HG02884 (cell line): Measurements from ENCODE around the gene WDSUB1.

Experiments used
- ATAC-seq: cut with Tn5 transposase; IDR thresholded peaks from one replicate; pipeline ENCODE4 v1.9.1; 2021; ENCODE audit warnings: mild to moderate bottlenecking, moderate library complexity; ENCODE audit not compliant: unreplicated experiment

Gene WDSUB1

DNA sequence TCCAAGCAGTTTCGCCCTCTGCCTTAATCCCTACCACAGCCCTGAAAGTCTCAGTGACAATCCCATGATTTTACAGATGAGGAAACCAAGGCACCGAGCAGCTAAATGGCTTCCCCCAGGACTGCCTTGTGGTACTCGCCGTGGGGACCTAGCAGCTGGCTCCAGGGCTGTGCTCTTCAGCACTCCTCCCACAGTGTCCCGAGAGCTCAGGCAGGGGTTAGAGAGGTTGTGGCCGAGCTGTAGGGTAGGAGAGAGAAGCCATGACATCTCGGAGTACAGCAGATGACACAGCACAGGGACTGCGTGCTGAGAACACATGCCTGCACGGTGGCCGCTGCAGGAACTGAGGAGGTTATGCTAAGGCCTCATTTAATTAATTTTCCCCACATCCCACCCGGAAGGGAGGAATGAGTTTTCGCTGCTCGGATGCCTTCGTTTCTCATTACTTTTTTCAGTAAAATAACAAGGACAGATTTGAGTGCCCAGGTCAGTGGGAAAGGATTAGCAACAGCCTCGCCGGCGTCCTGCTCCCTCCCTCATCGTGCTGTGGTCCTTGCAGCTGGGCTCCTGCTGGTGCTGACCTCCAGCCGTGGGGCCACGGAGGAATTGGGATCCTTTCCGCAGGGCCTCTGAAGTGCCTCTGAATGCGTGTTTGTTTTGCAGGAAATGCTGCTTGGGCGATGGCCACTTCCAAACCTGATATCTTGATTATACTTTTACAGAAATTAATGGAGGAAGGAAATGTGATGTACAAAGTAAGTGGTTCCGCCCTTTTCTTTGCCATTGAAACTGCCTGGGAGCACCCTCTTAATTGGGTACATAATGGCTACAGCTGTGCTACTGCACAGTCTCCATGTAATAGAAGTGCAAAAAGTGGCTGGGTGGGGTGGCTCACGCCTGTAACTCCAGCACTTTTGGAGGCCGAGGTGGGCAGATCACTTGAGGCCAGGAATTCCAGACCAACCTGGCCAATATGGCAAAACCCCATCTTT is 61.2 kb downstream of the WDSUB1 start:
- ATAC-seq: no peak

DNA sequence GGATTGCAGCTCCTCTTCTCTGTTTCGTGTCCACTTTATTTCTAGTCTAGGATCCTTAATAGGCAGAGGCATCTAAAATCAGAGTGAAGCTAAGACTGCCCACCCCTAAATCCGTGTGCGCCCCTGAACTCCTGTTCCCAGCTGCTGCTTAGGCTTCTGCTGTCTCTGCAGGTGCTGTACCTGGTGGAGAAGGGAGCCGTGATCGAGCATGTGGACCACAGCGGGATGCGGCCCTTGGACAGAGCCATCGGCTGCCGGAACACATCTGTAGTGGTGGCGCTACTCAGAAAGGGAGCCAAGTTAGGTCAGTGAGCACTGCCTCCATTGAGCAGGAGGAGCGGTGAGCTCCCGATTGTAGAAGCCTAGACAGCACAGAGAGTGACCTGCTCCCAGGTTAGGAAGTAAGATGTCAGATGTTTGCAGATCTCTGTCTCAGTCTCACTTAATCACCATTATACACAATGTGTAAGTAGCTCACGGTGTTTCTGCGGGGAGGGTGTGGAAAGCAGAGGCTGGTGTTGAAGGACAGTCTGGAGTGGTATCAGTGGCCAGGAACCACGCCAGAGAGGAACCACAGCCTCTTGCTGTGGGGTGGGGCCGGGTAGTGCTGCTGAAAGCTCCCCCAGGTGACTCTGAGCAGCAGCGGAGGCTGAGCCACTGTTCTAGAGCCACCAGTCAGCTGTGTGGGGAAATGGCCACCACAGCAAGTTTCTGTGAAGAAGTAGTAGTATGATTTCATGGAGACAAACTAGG is 62.3 kb downstream of the WDSUB1 start:
- ATAC-seq: no peak

DNA sequence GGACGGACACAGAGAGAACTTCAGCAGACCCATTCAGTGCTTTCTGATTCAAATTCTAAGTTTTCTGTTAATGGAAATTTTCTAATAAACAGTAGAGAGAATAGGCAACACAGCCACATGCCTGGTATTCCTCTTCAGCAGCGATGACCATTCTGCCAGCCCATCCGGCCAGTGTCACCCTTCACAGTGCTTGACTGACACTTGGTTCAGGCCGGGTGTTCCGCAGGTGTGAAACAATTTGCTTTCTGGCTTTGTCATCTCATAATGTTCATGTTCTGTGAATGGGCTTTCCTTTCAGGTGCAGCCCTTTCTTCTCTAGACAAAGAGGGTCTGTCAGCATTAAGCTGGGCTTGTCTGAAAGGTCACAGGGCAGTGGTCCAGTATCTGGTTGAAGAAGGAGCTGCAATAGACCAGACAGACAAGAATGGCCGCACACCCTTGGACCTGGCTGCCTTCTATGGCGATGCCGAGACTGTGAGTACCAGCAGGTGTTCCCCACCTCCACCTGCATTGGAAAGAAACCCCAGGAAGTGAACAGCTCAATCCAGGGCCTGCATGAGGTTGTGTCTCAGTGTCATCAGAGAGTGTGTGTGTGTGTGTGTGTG is 67.0 kb downstream of the WDSUB1 start:
- no peak for ATAC-seq

DNA sequence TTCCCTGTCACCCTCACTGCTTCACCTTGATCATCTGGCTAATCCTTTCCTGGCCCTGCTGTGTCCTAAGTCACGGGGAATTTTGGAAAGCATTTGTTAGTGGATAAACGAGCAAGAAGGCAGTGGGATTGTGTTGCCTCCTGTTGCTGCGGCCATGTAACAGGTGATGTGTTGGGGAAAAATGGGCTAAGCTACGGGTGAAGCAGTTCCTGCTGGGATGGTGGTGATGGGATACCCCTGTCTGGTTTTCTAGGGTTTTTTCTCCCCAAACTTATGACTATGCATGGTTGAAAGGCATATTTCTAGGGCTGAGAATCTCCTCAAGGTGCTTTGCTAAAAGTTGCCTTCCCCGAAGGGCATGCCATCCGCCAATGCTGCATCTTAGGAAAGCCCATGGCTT is 68.1 kb downstream of the WDSUB1 start:
- no peak for ATAC-seq

DNA sequence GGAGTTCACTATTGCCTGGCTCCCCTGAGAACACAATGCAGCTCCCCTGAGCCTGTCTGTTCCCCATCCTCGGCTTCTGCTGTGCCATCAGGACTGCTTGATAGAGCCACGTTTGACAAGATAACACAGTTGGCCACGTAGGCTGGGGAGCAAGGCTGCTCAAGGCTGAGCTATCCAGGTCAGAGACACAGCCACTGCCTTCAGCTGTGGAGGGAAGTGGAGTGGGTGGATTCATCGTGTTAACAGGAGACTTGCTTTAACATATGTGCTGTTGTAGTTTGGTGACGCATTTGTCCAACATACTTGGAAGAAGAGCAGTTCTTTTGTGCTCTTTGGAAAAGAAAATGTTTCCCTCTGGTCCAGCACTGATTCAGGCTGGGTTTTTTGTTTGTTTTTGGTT is 68.8 kb downstream of the WDSUB1 start:
- ATAC-seq: no peak

DNA sequence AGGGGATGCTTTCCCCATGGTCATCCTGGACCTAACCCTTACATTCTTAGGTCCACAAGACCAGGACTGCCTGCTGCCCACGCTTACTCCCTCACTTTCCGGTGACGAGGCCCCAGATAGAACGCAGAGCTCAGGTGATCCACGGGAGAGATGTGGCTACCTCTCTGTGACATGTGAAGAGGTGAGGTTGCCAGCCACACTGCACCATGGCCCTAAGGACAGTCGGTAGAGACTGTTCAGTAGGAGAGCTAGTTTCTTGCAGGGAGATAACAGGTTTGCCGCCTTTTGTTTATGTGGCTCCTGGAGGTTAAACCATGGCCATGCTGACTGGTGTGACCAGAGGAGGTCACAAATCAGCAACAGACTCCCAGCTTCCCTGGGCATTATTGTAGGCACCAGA is 71.4 kb downstream of the WDSUB1 start:
- no peak for ATAC-seq

DNA sequence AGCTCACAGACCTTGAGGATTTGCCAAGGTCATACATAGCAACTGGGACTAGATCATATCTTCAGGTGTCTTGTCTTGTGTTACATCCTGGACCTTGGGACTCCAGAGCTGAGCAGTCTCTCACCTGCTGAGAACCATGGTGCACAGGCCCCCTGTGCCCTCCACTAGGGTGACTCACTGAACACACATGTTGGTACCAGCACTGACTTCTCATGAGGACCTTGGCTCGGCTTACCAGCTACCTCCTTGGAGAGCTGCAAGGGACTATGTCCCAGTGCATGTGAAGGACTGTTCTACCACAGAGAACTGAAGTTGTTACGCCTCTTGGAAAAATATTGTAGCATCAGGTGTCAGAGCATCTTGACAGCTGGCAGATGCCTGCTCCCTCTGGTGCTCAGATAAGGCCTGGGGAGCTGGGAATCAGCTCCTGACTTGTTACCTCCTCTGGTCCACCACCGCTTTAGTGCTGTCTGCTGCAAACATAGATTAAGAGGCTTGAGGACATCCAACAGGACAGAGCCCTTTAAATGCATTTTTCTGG is 72.1 kb downstream of the WDSUB1 start:
- ATAC-seq: no peak

DNA sequence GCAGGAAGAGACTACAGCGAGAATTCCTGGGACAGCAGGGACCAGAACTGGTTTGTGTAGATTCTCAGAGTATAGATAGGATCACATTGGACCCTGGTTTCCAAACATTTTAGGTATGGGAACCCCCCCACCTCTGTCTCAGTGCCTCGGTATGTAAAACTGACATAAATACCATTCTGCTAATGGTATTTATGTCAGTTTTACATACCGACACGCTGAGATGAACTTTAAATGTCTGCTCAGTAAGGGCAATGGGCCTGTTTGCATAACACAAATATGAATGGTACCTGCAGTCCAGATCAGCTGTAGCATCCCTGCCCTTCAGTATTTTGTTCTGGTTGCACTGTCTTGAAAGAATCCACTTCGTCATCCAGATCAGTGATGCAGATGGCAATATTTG is 73.2 kb downstream of the WDSUB1 start:
- ATAC-seq: no peak

DNA sequence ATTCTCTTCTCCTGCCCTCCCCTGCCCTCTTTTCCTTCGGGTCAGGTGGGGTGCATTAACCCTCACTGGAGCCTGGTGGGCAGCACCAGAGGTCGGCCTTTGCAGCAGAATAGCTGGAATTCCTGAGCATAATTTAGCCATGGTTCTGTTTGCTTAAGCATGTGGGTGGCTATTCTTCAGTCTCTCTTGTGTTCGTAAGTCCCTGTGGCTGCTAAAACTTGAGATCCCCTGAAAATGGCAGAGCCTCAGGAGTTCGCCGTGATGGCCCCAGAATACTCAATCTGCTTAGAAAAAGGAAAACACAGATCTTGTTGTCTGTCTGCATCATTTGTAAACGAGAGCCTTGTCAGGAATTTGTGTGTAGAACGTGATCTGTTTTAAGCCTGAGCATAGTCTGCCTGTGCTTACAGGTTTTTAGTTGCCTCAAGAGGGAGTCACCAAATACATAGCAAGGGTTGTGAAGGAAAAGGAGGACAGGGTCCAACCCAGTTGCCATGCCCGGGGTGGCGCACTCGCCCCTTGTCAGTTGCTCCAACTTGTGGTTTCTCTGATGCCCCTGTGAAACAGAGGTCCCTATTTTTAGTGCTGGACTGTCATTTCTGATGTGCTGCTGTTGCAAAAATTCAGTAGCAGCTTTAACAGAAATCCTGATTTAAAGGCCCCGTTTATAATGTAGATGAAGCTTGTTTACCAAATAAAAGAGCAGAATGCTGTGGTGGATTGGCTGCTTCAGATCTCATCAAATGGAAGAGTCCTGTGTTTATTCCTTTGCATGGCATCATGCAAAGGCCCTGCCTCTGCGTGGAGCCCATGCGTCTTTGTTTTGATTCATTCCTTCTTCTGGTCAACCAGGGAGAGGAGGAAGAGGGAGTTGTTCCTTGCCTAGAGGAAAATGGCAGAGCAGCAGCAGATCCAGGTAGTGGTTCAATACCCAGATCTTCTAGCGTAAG is 74.8 kb downstream of the WDSUB1 start:
- ATAC-seq: no peak

DNA sequence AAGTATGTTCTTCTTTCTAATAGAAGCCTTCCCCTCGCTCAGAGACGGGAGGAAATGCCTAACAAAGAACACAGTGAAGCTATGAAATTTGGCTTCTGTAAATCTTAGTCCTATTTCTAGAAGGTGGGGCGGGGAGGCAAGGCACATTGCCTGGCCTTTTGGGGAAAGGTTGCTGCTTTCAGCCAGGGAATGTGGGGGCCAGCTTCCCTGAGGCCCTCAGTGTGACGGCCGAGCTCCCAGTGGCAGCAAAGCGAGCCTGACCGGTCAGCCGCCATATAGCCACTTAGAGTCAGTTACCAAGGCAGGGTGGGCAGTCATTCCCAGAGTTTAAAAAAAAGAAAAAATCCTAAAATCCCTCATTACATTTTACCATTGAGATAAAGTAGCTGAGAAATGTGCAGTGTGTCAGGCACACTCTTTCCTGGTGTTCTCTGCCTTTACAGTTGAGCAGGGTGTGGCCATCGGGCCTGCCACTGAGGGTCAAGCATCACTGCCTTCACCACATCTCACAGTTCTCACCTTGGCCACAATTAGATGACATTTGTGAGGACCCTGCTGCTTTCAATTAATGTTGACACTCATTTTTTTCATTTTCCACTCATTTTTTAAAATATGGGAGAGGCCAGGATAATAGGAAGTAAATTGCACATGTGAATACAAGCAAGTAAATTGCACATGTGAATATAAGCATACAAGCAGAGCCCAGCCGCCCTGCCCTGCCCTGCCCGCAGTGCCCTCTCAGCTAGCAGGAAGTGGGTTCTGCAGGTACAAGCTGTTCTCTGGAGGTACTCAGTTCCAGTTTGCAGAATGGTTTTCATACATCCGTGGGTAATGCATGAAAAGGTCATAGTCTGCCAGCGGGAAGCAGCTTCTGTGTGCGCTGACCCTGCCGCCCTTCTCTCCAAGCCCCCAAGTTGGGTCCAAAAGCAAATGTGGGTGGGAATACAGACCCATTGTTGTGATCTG is 76.9 kb downstream of the WDSUB1 start:
- no peak for ATAC-seq

DNA sequence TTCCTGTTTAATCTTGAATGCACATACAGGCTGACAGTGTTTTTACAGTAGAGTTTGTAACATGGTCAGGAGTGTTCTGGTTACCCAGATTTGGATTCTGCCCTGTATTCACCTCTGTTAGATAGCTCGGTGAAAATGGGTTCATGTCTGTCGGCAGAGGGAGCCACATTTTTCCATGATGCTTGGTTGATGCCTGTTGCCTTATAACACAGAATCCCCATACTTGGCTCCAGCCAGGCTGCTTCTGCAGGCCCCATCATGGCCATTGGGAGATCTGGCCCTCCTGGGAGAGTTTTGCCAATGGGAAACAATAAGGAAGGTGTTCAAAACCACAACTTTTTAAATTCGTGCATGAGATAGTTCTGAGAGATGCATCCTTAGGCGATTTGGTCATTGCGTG is 78.1 kb downstream of the WDSUB1 start:
- ATAC-seq: no peak

DNA sequence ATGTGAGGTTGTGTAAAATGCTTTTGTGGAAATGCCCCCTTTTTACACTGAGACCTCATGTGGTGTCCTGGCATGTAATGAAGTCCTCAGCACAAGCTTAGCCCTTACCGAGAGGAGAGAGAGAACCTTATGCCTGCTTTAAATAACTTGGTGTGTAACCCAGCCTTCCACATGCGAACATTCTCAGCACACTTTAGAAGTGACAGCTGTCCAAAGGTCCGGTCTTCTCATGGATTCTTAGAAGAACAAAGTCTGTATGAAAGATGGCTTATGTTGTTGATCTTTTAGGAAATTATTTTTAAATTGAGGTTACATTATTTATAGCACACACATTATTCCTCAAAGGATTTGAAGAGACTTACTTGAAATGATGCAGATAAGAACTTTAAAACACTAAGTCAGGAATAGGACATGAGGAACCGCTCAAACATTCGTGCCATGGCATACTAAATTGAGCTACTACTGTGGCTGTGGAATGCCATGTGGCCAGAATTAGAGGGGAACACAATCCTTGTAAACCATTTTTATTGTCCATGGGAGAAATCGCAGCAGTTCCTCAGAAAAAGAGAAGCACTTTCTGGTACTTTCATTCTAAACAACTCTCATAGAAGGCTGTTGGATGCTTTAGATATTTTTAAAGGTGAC is 79.6 kb downstream of the WDSUB1 start:
- no peak for ATAC-seq

DNA sequence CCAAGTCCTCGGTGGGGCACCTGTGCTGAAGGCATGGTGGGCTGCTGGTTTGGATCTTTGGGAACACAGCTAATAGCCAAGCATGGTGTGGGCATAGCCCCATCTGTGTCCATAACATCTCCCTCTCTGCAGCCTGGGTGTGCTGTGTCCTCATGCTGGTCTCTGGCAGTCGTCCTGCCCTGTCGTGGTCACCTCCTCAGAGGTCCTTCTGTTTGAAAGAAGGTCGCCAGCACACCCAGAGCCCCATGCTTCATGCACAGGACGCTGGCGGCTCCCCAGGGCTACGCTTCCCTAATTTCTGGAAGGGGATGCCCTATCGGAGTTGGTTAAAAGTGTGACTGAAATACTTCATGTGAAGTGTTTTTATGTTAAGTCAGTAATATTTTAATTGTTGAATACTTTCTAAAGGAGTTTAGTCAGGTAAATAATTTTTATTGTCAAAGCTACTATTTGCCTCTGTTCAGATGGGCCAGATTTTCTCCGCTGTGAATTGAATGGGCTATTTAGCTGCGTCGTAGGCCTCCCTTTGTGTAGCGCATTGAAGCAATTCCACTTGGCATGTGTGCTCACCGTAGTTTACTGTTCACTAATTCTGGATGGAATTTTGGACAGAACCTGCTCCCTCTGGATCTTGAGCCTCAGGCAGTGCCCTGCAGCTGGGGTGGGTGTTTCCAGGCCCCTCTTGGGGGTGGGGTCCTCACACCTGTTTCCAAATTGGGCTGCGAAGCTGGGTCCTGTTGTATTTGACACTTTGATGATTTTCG is 81.9 kb downstream of the WDSUB1 start:
- no peak for ATAC-seq

DNA sequence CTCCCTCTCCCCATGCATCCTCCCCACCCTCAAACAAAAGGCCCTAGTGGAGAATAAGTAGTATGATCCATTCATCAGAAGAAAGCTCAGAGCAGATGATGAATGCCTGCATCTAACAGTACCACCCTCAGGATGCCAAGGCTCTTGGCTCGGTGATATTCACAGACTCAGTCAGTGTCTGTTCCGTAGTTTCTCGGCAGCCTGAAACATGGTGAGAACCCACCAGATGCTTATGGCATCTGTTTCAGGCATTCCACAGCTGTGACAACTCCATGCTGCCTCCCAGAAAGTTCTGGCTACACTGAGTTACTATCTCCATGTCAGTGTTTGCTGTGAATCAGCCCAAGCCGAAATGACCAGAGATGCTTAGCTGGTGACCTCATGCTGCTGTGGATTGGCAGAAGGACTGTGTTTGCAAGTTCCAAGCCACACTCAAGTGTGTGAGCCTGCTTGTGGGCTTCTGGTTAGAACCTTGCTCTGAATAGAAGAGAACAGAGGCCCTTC is 83.9 kb downstream of the WDSUB1 start:
- ATAC-seq: no peak

DNA sequence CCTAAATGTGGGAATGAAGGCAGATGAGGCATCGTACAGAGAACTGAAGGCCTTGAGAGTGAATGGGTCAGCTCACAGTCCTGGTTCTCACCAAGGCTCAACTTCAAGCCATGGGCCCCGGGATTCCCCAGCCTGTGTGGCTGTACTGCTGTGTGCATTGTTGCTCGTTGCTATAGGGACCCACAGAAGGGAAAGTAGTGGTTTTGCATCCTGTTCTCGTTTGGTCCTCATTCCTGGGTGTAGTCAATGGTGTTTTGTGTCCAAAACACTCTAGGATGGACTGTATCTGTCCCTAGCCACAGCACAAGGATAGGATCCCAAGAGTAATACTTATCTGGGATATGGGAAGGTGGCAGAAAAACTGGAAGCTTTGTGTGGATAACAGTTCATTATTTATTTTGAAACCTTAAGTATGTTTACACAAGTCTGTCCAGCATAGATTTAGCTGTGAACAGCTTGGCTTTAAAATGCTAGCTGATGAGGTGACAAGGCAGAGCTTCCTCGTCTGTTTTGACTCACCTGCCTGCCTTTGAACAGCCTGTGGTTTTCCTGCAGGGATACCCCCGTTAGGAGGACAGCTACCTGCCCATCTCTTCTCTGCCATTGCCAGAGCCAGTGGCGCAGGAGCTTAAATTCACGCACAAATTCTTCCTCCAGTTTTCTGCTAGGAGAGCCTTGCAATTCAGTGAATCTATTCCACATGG is 85.0 kb downstream of the WDSUB1 start:
- peak; percentile 98 for ATAC-seq

DNA sequence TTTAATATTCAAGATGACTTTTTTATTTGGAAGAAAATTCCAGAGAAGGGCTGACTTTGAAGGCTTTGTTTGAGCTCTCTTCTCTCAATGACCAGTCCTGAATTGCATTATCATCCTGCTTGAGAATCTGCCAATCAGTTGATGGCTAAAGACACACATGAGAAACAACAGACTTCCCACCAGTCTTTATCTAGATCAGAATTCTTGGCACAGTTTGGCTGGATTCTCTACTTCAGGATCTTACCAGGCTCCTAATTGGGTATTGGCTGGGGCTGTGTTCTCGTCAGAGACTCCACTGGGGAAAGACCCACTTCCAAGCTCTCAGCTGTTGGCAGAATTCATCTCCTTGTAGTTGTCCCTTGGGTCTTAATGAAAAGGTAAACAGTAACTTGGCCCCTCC is 86.0 kb downstream of the WDSUB1 start:
- ATAC-seq: no peak
